Ovary (tissue), 9 donors: ENCODE results near the gene RORB. TPM values are rescaled to one million over a fixed set of nuclear protein-coding genes. Genes with fewer than 3 reads are reported as not detected.

Experiments used
- DNase-seq, 5 donors: peaks; one replicate each; pipeline ENCODE4 v3.0.0-alpha.2; 2019 to 2020
- H3K27ac ChIP-seq, 2 donors: fragments of 200-600 bp; one replicate each; pipeline versions ENCODE4 v1.5.1 to v1.8.0; 2019 to 2022
- H3K27me3 ChIP-seq: fragments of 200-600 bp; one replicate; pipeline ENCODE4 v1.8.0; 2022
- H3K36me3 ChIP-seq: fragments of 200-600 bp; sonication (generic); one replicate; pipeline ENCODE4 v1.5.1; 2019
- H3K4me1 ChIP-seq: one replicate; pipeline ENCODE4 v1.8.1; 2013; ENCODE audit warnings: mild to moderate bottlenecking, moderate library complexity; ENCODE audit not compliant: insufficient read depth
- H3K4me3 ChIP-seq: fragments of 200-600 bp; sonication (generic); one replicate; pipeline ENCODE4 v1.5.1; 2017
- H3K9me3 ChIP-seq, 2 donors: fragments of 200-600 bp in 1 of 2; sonication (generic) in 1 of 2; one replicate each; pipeline versions ENCODE4 v1.5.1 to v1.8.1; 2013 to 2019; ENCODE audit warnings: mild to moderate bottlenecking in 1 of 2, moderate library complexity in 1 of 2
- EP300 ChIP-seq: sonication (generic); formaldehyde crosslinking; IDR thresholded peaks from one replicate; pipeline ENCODE4 v1.6.1; 2017; ENCODE audit warnings: antibody characterized with exemption
- POLR2A ChIP-seq: fragments of 450-650 bp; IDR thresholded peaks from one replicate; pipeline ENCODE4 v1.6.1; 2017; ENCODE audit warnings: antibody characterized with exemption, mild to moderate bottlenecking, moderate library complexity
- WGBS, 3 donors: extraction: QIAGEN DNeasy Blood & Tissue Kit in 1 of 3; methylation state at CpG; one replicate each; pipeline versions ENCODE4 v1.1.5 to v1.1.7; 2013 to 2017; 5-methylcytosine and 5-hydroxymethylcytosine counted together
- intact Hi-C, 4 donors: fragments of 100-400 bp; cut with DNase I; formaldehyde crosslinking; loops; one replicate each; pipeline versions ENCODE4 v1.11.0 to v1.15.1; 2022 to 2023
- polyA plus RNA-seq, 2 donors: library from polyadenylated mRNA; stranded (reverse); fragments of 200-250 nt in 1 of 2; fragments of 350-450 nt in 1 of 2; fragmentation: Illumina TruSeq in 1 of 2; extraction: RNeasy Lipid Tissue Mini Kit (QIAGEN cat#74804) in 1 of 2; gene quantifications; one replicate each; pipeline ENCODE4 v1.2.3, GENCODE V29; 2013 to 2014
- total RNA-seq, 7 donors: library from RNA; depleted of rRNA in 2 of 7; stranded (reverse); fragments of >200 nt in 2 of 7; fragmentation: NEBNext Ultra II Directional in 3 of 7; extraction: Animal tissue kit (Norgen Biotek cat#: 25700) in 3 of 7; gene quantifications; one replicate each; pipeline versions ENCODE4 v1.1.0 to v1.2.4, GENCODE V29; 2016 to 2023
- TF ChIP-seq, protein P1 (sequence below), 3 donors: fragments of 450-650 bp in 2 of 3; fragments of 200-600 bp in 1 of 3; IDR thresholded peaks; one replicate each; pipeline versions ENCODE4 v1.5.1 to v1.8.0; 2016 to 2022; ENCODE audit warnings: antibody characterized with exemption in 3 of 3, mild to moderate bottlenecking in 1 of 3
- donor health status: DM: no; HTN: no; CAD: no; lungs with moderate emphysema.
- donor health status: DM: no; HTN: no; CAD: no.
- donor health status: Bipolar disorder and iron deficiency.
- donor health status: DM: yes; HTN: yes; CAD: no.
- donor health status: DM: no; HTN: no; CAD: no.
- donor health status: DM: yes; HTN: yes; CAD: no.

RORB gene
- total and polyA plus RNA-seq, 9 donors = 0.08 to 1.0 (median 0.53) TPM

DNA sequence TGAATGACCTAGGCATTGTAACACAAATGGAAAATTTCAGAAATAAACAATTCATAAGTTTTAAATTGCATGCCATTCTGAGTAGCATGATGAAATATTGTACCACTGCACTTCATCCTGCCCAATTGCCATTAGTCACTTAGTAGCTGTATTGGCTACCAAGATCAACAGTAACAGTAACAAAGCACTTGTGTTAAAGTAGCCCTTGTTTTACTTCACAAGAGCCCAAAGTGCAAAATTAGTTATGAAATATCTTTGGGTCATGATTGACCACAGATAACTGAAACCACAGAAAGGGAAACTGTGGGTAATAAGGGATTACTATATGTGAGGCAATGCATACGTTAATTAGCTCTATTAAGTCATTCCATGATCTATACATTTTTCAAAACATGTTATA, 33.3 kb upstream of the RORB start:
- H3K27me3 ChIP-seq = no peaks in the 10 kb centered on the region
- H3K4me3 ChIP-seq = no peak overlapping the region
- TF ChIP-seq POLR2A = no peak
- TF ChIP-seq, protein P1, sequence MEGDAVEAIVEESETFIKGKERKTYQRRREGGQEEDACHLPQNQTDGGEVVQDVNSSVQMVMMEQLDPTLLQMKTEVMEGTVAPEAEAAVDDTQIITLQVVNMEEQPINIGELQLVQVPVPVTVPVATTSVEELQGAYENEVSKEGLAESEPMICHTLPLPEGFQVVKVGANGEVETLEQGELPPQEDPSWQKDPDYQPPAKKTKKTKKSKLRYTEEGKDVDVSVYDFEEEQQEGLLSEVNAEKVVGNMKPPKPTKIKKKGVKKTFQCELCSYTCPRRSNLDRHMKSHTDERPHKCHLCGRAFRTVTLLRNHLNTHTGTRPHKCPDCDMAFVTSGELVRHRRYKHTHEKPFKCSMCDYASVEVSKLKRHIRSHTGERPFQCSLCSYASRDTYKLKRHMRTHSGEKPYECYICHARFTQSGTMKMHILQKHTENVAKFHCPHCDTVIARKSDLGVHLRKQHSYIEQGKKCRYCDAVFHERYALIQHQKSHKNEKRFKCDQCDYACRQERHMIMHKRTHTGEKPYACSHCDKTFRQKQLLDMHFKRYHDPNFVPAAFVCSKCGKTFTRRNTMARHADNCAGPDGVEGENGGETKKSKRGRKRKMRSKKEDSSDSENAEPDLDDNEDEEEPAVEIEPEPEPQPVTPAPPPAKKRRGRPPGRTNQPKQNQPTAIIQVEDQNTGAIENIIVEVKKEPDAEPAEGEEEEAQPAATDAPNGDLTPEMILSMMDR (IDR thresholded peaks at IDR 0.05) = no peak
- no peak for TF ChIP-seq EP300
- intact Hi-C loops = no loop called here
- H3K36me3 ChIP-seq = no peaks in the 10 kb centered on the region
- no peaks in the 10 kb centered on the region for H3K9me3 ChIP-seq
- WGBS, 3 donors = 74 to 82% (median 74%) methylated on average over 1 of the region's 1 CpG
- H3K27ac ChIP-seq = no peak overlapping the region
- DNase-seq = no peak
- H3K4me1 ChIP-seq = no peaks in the 10 kb centered on the region

DNA sequence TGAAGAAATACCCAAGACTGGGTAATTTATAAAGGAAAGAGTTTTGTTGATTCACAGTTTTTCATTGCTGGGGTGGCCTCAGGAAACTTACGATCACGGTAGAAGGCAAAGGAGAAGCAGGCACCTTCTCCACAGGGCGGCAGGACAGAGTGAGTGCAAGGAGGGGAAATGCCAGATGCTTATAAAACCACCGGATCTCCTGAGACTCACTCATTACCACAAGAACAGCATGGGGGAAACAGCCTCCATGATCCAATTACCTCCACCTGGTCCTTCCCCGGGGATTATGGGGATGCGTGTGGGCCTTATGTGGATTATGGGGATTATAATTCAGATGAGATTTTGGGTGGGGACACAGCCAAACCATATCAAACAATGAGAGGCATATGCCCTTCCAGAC, 18.5 kb upstream of the RORB start:
- WGBS, 3 donors = 81 to 90% (median 84%) methylated on average over 6 of the region's 6 CpGs
- no peak for TF ChIP-seq POLR2A
- no peak for TF ChIP-seq EP300
- TF ChIP-seq, protein P1 (IDR thresholded peaks at IDR 0.05) = no peak

DNA sequence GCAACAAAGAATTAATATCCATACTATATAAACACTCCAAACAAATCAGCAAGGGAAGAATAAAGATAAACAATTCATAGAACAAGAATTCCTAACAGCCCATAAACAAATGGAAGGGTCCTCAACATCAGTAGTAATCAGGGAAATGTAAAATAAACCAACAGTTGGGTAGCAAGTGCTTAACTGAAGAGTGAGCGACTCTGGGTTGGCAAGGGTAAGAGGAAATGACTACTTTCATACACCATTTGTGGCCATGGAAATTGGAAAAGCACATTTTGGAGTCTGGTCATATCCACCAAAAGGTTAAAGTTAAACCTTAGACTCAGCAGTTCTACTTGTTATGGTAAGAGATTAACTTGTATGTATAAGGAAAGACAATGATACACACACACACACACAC, 17.4 kb upstream of the RORB start:
- no peak overlapping the region for H3K27ac ChIP-seq
- intact Hi-C loops = no loop called here
- no peaks in the 10 kb centered on the region for H3K4me1 ChIP-seq
- no peak overlapping the region for H3K4me3 ChIP-seq
- no peak for DNase-seq
- WGBS, 3 donors = 73 to 81% (median 78%) methylated on average over 1 of the region's 1 CpG
- no peaks in the 10 kb centered on the region for H3K27me3 ChIP-seq
- H3K36me3 ChIP-seq = no peaks in the 10 kb centered on the region
- H3K9me3 ChIP-seq = no peaks in the 10 kb centered on the region
- TF ChIP-seq POLR2A (no peak), EP300 (no peak)
- TF ChIP-seq, protein P1 (IDR thresholded peaks at IDR 0.05) = no peak

More for the DNA sequence above, 18.5 kb upstream of the RORB start:
- Histone ChIP-seq H3K9me3 (no peaks in the 10 kb centered on the region), H3K4me1 (no peaks in the 10 kb centered on the region), H3K27ac (no peak overlapping the region), H3K27me3 (no peaks in the 10 kb centered on the region), H3K36me3 (no peaks in the 10 kb centered on the region), H3K4me3 (no peak overlapping the region)
- DNase-seq = no peak
- intact Hi-C loops = no loop called here

DNA sequence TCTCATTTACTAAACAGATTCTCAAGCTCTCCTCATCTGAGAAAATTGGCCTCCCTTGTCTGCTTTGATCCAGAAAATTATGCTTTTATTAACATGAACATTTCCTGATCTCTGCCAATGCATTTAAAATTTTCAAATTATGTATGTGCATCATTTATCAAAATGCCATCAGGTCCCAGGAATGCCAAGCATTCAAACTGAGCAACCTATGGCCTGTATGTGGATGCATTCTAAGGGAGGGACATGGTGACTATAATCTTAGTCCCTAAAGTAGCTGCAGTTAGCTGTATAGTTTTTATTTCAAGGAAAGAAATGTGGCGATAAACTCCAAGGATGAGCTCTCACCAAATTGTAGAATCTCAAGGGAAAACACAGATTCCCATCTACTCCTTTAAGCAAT, 9.7 kb upstream of the RORB start:
- TF ChIP-seq, protein P1 (IDR thresholded peaks at IDR 0.05) = no peak
- TF ChIP-seq EP300 (no peak), POLR2A (no peak)
- Histone ChIP-seq H3K36me3 (no peaks in the 10 kb centered on the region), H3K9me3 (no peaks in the 10 kb centered on the region), H3K4me3 (no peak overlapping the region), H3K27ac (no peak overlapping the region), H3K4me1 (no peaks in the 10 kb centered on the region), H3K27me3 (no peaks in the 10 kb centered on the region)
- DNase-seq = no peak
- WGBS, 3 donors = 93 to 94% (median 94%) methylated on average over 1 of the region's 1 CpG
- intact Hi-C loops = no loop called here
